Astrocyte of the spinal cord (primary cell): Measurements from ENCODE around the gene SQSTM1.

Experiments
- DNase-seq: peaks from one replicate; pipeline ENCODE4 v3.0.0; 2011; ENCODE audit warnings: low read depth, low spot score
- H3K4me3 ChIP-seq: 2 replicates; pipeline ENCODE4 v1.5.1; 2011; ENCODE audit warnings: low read depth, mild to moderate bottlenecking, low read length, moderate library complexity
- in situ Hi-C: cut with HindIII; loops from 2 replicates; pipeline ENCODE4 v1.10.0; 2017; ENCODE audit warnings: low sequenced_read_pairs
- TF ChIP-seq, protein P1 (sequence below): IDR thresholded peaks from 2 replicates; pipeline ENCODE4 v1.5.1; 2012; ENCODE audit warnings: low read depth, mild to moderate bottlenecking, low read length, inconsistent platforms

The SQSTM1 gene

DNA sequence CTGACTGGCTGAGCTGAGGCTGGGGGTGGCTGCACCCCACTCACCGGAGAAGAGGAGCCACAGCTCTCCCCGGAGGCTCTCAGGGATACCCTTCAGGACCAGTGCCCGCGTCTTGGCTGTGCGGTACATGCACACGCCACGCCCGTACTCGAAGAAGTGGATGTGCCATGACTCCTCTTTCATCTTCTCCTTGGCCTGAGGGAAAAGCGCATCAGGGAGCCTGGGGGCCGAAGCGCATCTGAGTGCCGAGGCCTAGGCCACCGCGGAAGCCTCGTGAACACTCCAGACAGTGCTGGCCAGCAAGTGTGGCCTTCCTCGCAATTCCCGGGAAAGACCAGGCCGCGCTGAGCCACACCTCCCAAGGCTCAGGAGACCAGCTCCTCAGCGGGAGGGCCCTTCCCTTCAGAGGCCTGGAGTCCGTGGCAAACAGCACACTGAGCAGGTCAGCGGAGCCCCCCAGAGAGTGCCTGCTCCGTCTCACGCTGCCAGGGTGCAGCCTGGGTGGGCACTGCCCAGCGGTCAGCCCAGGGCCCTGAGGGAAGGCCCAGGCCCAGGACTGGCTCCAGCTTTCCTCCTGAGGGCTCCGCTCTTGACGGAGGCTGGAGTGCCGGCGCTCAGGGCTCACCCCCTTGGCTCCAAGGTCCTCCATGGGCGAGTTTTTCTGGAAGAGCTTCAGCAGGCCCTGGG lies 58.4 kb downstream of the SQSTM1 start:
- TF ChIP-seq, protein P1, sequence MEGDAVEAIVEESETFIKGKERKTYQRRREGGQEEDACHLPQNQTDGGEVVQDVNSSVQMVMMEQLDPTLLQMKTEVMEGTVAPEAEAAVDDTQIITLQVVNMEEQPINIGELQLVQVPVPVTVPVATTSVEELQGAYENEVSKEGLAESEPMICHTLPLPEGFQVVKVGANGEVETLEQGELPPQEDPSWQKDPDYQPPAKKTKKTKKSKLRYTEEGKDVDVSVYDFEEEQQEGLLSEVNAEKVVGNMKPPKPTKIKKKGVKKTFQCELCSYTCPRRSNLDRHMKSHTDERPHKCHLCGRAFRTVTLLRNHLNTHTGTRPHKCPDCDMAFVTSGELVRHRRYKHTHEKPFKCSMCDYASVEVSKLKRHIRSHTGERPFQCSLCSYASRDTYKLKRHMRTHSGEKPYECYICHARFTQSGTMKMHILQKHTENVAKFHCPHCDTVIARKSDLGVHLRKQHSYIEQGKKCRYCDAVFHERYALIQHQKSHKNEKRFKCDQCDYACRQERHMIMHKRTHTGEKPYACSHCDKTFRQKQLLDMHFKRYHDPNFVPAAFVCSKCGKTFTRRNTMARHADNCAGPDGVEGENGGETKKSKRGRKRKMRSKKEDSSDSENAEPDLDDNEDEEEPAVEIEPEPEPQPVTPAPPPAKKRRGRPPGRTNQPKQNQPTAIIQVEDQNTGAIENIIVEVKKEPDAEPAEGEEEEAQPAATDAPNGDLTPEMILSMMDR, result no peak
- in situ Hi-C loops, result no loop called here
- no peak overlapping the region for H3K4me3 ChIP-seq
- DNase-seq, result no peak

DNA sequence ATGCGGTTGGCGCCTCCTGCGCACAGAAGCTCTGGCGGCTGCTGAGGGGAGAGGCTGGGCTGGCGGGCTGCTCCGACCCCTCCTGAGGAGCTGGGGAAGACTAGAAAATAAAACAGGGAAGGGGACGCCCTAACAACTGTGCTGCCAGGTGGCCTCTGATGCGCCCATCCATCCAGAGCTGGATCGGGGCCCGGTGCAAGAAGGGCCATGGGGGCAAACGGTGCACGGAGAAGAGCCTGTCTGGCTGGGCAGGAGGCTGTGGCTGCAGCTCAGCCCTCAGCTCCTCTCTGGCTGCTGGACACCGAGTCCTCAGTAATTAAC lies 58.9 kb downstream of the SQSTM1 start:
- TF ChIP-seq, protein P1, result no peak
- no peak overlapping the region for H3K4me3 ChIP-seq
- DNase-seq, result no peak
- in situ Hi-C loops, result no loop called here

DNA sequence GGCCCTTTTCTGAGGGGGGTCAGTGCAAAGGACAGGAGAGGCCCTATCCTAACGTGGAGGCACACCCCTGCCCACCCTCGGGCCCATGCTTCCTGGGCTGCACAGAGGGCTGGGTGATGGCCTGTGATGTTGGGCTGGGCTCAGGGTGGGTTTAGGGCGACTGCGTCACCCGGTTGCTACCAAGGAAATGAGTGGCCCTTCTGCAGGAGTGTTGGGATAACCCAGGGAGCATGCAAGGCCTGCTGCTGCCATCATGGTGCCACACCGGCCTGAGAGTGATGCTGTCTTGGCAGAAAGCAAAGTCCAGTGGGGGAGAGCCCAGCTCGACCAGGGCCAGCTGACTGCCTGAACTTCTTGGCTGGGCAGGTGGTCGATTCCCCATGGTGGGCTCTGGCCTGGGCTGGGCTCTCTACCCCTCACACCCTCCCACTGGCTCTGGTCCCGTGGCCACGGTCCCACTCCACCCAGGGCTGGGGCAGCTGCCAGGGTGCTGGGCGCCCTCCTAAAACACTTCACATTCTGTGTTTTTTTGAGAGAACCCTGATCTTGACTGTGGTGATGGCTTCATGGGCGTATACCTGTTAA lies 59.5 kb downstream of the SQSTM1 start:
- DNase-seq, result no peak
- in situ Hi-C loops, result no loop called here
- no peak overlapping the region for H3K4me3 ChIP-seq
- TF ChIP-seq, protein P1, result no peak

DNA sequence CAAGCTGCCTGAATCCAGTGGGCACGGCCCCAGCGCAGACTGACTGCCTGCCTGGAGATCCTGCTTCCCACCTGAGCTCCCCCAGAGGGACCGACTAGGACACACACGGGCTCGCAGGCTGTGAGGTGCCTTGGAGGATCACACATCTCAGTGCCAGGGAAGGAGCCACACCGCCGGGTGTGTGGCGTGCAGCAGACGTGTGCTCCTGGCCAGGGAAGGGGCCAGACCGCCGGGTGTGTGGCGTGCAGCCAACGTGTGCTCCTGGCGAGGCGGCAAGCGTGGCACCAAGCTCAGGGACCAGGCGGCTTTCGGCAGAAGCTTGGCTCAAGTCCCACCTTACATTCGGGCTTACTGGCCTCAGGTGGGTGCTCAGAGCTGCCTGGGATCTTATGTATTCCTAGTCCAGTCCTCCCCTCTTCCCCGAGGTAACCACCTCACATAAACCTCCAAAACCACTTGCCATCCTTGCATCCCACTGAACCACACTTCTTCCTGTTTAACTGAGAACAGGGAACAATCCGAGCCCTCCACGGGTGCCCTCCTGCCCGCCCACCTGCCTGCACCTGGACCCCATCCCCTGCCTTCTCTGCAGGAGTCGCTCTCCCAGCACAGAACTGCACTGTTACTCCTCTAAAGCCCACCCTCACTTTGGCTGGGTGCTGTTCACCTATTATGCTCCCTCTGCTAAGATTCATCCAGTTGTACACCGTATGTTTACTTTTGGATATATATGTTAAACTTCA lies 60.3 kb downstream of the SQSTM1 start:
- no peak for DNase-seq
- TF ChIP-seq, protein P1, result no peak
- H3K4me3 ChIP-seq, result no peak overlapping the region
- in situ Hi-C loops, result no loop called here

DNA sequence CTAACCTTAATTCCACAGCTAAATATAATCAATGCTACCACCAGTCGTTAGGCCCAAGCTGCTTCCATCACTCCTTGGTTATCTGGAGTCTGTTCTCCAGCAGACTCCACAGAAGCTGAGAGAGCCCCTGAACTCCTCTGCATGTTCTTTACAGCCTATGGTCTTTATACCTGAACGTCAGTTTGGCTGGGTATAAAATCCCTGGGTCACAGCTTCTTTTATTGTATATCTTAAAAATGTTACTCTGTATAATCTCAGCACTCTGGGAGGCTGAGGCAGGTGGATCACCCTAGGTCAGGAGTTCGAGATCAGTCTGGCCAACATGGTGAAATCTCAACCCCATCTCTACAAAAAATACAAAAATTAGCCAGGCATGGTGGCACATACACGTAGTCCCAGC lies 61.6 kb downstream of the SQSTM1 start:
- in situ Hi-C loops, result no loop called here
- DNase-seq, result no peak
- H3K4me3 ChIP-seq, result no peak overlapping the region
- TF ChIP-seq, protein P1, result no peak

DNA sequence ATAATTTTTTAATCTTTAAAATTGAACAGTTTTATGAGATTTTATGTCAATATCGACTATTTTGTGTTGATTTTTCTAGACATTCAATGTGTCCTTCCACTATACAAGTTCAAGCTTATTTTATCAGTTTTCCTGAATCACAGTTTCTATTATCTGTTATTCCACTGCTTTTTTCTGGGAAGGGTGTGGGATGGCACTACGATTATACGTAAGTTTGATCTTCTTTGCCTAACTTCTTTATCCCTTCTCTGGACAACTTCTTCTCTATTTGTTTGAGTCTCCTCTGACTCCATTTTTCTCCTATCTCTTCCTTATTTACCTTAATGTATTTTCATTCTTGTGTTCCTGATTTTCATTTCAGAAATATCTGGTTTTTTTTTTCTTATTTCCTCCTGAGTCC lies 62.5 kb downstream of the SQSTM1 start:
- H3K4me3 ChIP-seq, result no peak overlapping the region
- DNase-seq, result no peak
- TF ChIP-seq, protein P1, result no peak
- in situ Hi-C loops, result no loop called here
